Adrenal gland (tissue), 12 donors: ENCODE data around the gene TAP2. TPM values are rescaled to one million over a fixed set of nuclear protein-coding genes. Genes with fewer than 3 reads are reported as not detected.

Experiments used
- DNase-seq, 7 donors: peaks; one replicate each; pipeline ENCODE4 v3.0.0-alpha.2; 2019 to 2020
- H3K27ac ChIP-seq, 5 donors: fragments of 200-600 bp; sonication (generic) in 4 of 5; 1 replicate in 3 of 5; 2 replicates in 2 of 5; pipeline versions ENCODE4 v1.5.1 to v1.8.0; 2016 to 2020; ENCODE audit warnings: mild to moderate bottlenecking in 1 of 5
- H3K27me3 ChIP-seq: fragments of 200-600 bp; 2 replicates; pipeline ENCODE4 v1.8.0; 2021
- H3K36me3 ChIP-seq, 2 donors: fragments of 200-600 bp; replicated peaks in 1 of 2; 1 replicate in 1 of 2; 2 replicates in 1 of 2; pipeline versions ENCODE4 v1.5.1 to v1.8.0; 2018 to 2022
- H3K4me1 ChIP-seq, 2 donors: fragments of 200-600 bp; replicated peaks in 1 of 2; 1 replicate in 1 of 2; 2 replicates in 1 of 2; pipeline versions ENCODE4 v1.5.1 to v1.8.0; 2018 to 2021
- H3K4me3 ChIP-seq, 4 donors: fragments of 200-600 bp; sonication (generic) in 3 of 4; one replicate each; pipeline ENCODE4 v1.5.1; 2016 to 2018
- H3K9me3 ChIP-seq, 3 donors: fragments of 200-600 bp; sonication (generic) in 1 of 3; replicated peaks in 1 of 3; 1 replicate in 2 of 3; 2 replicates in 1 of 3; pipeline versions ENCODE4 v1.5.1 to v1.8.0; 2016 to 2021
- POLR2A ChIP-seq, 2 donors: fragments of 450-650 bp; IDR thresholded peaks; one replicate each; pipeline ENCODE4 v1.6.1; 2017; ENCODE audit warnings: antibody characterized with exemption in 2 of 2, mild to moderate bottlenecking in 2 of 2, moderate library complexity in 1 of 2
- WGBS, 4 donors: extraction: QIAGEN DNeasy Blood & Tissue Kit in 2 of 4; methylation state at CpG; one replicate each; pipeline versions ENCODE4 v1.1.5 to v1.1.7; 2013 to 2017; 5-methylcytosine and 5-hydroxymethylcytosine counted together
- intact Hi-C, 2 donors: fragments of 100-400 bp; cut with DNase I; formaldehyde crosslinking; loops; one replicate each; pipeline versions ENCODE4 v1.14.1 to v1.15.0; 2022 to 2023
- polyA plus RNA-seq, 3 donors: library from polyadenylated mRNA; stranded (reverse); fragments of 200-250 nt in 2 of 3; fragments of 350-450 nt in 1 of 3; fragmentation: Illumina TruSeq in 1 of 3; extraction: RNeasy Lipid Tissue Mini Kit (QIAGEN cat#74804) in 1 of 3; gene quantifications; one replicate each; pipeline ENCODE4 v1.2.3, GENCODE V29; 2013 to 2014
- total RNA-seq, 9 donors: library from RNA; depleted of rRNA in 4 of 9; stranded (reverse); fragments of >200 nt in 4 of 9; fragments of 120-200 nt in 1 of 9; fragmentation: NEBNext Ultra II Directional in 1 of 9; extraction: Animal tissue kit (Norgen Biotek cat#: 25700) in 1 of 9; gene quantifications; one replicate each; pipeline versions ENCODE4 v1.1.0 to v1.2.4, GENCODE V29; 2013 to 2023
- TF ChIP-seq, protein P1 (sequence below), 6 experiments: fragments of 450-650 bp in 4 of 6; fragments of 200-600 bp in 2 of 6; sonication (generic) in 1 of 6; IDR thresholded peaks; 1 replicate in 5 of 6; 2 replicates in 1 of 6; pipeline versions ENCODE4 v1.5.1 to v1.8.0; 2016 to 2021; ENCODE audit warnings: antibody characterized with exemption in 6 of 6, mild to moderate bottlenecking in 2 of 6, moderate library complexity in 1 of 6
- donor health status: healthy with polysubstance abuse.
- donor health status: Bipolar disorder and iron deficiency.
- donor health status: DM: yes; HTN: yes; CAD: no.
- donor health status: DM: no; HTN: no; CAD: no.
- donor health status: DM: no; HTN: no; CAD: no.
- donor health status: DM: yes; HTN: yes; CAD: no.

TAP2 gene
- total and polyA plus RNA-seq, 12 donors, result 4.8 to 48.0 (median 21.0) TPM

DNA sequence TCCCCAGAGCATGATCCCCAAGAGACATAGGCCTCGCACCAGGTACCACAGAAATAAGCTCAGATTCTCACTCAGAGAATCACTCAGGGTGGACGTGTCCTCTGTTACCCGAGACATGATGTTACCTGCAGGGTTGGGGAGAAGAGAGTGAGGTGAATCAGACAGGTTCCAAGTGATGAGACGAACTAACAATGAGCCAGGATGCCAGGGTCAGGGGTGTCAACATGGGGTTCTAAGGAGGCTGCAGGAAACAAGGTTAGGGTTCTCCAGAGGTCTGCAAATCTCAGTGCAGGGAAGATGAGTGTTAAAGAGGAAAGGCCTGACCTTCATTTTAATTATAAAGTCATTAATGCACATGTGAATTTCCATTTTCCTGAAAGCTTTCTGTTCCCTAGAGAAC, 12.5 kb upstream of the TAP2 start:
- TF ChIP-seq, protein P1, sequence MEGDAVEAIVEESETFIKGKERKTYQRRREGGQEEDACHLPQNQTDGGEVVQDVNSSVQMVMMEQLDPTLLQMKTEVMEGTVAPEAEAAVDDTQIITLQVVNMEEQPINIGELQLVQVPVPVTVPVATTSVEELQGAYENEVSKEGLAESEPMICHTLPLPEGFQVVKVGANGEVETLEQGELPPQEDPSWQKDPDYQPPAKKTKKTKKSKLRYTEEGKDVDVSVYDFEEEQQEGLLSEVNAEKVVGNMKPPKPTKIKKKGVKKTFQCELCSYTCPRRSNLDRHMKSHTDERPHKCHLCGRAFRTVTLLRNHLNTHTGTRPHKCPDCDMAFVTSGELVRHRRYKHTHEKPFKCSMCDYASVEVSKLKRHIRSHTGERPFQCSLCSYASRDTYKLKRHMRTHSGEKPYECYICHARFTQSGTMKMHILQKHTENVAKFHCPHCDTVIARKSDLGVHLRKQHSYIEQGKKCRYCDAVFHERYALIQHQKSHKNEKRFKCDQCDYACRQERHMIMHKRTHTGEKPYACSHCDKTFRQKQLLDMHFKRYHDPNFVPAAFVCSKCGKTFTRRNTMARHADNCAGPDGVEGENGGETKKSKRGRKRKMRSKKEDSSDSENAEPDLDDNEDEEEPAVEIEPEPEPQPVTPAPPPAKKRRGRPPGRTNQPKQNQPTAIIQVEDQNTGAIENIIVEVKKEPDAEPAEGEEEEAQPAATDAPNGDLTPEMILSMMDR (IDR thresholded peaks at IDR 0.05), result no peak
- no peak for TF ChIP-seq POLR2A (IDR thresholded peaks at IDR 0.05)
- Histone ChIP-seq H3K27ac (no peak overlapping the region), H3K4me1 (peaks cover 14 to 23% of the 10 kb centered on the region in 2 donors)

DNA sequence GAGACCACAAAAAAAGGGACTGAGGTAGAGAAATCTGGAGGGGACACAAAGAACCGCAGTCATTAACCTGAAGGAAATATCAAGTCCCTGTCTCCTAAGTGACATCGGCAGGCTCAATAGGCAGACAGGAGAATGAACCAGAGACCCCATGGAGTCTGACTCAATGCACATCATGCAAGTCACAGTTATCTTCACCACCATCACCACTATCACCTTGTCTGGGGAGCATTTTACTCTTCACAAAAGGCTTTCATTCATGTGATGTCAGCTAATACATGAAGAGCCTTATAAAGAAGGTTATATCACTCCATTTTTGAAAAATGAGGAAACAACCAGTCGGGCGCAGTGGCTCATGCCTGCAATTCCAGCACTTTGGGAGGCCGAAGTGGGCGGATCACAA, 10.6 kb upstream of the TAP2 start:
- peaks cover 0 to 66% of the 10 kb centered on the region in 2 donors for H3K36me3 ChIP-seq
- 75 to 78% (median 77%) methylated on average over 6 of the region's 6 CpGs for WGBS, 4 donors
- intact Hi-C loops, result no loop called here
- H3K27ac ChIP-seq, result no peak overlapping the region
- H3K27me3 ChIP-seq, result no peaks in the 10 kb centered on the region
- DNase-seq, result no peak
- TF ChIP-seq, protein P1 (IDR thresholded peaks at IDR 0.05), result no peak
- no peak for TF ChIP-seq POLR2A (IDR thresholded peaks at IDR 0.05)
- no peak overlapping the region for H3K4me3 ChIP-seq
- no peaks in the 10 kb centered on the region for H3K9me3 ChIP-seq
- H3K4me1 ChIP-seq, result peaks cover 11 to 20% of the 10 kb centered on the region in 2 donors

More for the DNA sequence above, 12.5 kb upstream of the TAP2 start:
- Histone ChIP-seq H3K4me3 (no peak overlapping the region), H3K27me3 (no peaks in the 10 kb centered on the region), H3K36me3 (peaks cover 0 to 56% of the 10 kb centered on the region in 2 donors), H3K9me3 (no peaks in the 10 kb centered on the region)
- no peak for DNase-seq
- intact Hi-C loops, result no loop called here
- 88 to 96% (median 92%) methylated on average over 4 of the region's 4 CpGs for WGBS, 4 donors

DNA sequence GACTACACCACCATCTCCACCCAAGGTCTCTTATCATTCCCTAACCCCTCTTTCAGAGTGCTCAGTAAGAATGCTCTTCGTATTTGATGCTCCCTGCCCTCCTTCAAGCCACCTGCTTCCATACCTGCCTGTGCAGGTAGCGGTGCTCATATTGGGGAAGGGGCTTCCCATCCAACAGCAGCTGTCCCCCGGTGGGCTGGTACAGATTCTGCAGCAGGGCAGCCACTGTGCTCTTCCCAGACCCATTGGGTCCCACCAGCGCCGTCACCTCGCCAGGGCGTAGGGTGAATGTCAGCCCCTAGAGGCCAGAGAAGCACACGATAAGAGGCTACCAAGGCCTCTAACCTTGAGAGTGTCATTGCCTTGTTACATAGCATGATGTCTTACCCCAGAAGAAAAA, 9.3 kb upstream of the TAP2 start:
- TF ChIP-seq POLR2A (IDR thresholded peaks at IDR 0.05), result no peak
- WGBS, 4 donors, result 78 to 92% (median 87%) methylated on average over 4 to 8 of the region's 8 CpGs
- intact Hi-C loops, result no loop called here
- H3K27ac ChIP-seq, result no peak overlapping the region
- H3K4me3 ChIP-seq, result no peak overlapping the region
- H3K36me3 ChIP-seq, result peaks cover 0 to 66% of the 10 kb centered on the region in 2 donors
- H3K27me3 ChIP-seq, result no peaks in the 10 kb centered on the region
- DNase-seq, result no peak
- H3K4me1 ChIP-seq, result peaks cover 17 to 26% of the 10 kb centered on the region in 2 donors
- H3K9me3 ChIP-seq, result no peaks in the 10 kb centered on the region

DNA sequence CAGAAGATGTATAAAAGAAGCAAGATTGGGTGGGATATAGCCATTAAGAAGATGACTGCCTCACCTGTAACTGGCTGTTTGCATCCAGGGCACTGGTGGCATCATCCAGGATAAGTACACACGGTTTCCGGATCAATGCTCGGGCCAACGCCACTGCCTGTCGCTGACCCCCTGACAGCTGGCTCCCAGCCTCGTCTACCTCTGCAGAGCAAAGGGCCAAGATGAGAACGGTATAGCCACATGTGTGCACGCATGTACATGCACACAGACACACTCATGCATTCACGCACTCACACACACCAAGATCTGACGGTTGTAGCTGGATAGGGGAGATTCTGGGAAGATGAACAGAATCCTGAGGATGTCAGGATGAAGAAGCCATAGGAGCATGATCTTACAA, 8.5 kb upstream of the TAP2 start:
- no peak for TF ChIP-seq POLR2A (IDR thresholded peaks at IDR 0.05)
- TF ChIP-seq, protein P1 (IDR thresholded peaks at IDR 0.05), result no peak
- Histone ChIP-seq H3K27me3 (no peaks in the 10 kb centered on the region), H3K36me3 (peaks cover 0 to 73% of the 10 kb centered on the region in 2 donors), H3K4me3 (no peak overlapping the region), H3K4me1 (peaks cover 9 to 29% of the 10 kb centered on the region in 2 donors), H3K27ac (no peak overlapping the region), H3K9me3 (no peaks in the 10 kb centered on the region)
- intact Hi-C loops, result no loop called here
- DNase-seq, result no peak
- 86 to 92% (median 91%) methylated on average over 8 to 10 of the region's 10 CpGs for WGBS, 4 donors

DNA sequence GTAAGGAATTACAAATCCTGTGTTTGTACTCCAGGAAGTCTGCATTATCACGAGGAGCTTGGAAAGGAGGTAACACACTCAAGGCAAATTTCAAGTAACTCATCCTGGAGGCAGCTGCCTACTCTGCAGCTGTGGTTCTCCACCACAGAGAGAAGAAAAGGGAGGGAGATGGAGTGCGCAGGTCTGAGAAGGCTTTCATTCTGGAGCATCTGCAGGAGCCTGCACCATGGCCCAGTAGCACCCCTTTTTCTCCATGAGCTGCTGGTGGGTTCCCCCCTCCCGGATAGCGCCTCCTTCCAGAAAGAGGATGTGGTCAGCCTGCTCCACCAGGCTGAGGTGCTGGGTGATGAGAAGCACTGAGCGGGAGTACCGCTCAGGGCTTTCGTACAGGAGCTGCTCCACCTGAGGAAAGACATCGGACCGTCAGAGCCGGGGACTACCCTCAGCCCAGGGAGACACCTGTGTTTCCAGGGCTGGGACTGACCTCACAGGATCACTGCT, 6.9 kb upstream of the TAP2 start:
- Histone ChIP-seq H3K36me3 (peaks cover 0 to 74% of the 10 kb centered on the region in 2 donors), H3K9me3 (no peaks in the 10 kb centered on the region), H3K27ac (peak overlapping the region in 2 of 5 donors; percentile 95 to 98), H3K4me1 (peaks cover 6 to 25% of the 10 kb centered on the region in 2 donors), H3K4me3 (peak overlapping the region in 1 of 4 donors; percentile 79), H3K27me3 (no peaks in the 10 kb centered on the region)
- DNase-seq, result peak in 2 of 7 donors; percentile 22 to 33
- WGBS, 4 donors, result 65 to 72% (median 69%) methylated on average over 6 to 10 of the region's 10 CpGs
- TF ChIP-seq, protein P1 (IDR thresholded peaks at IDR 0.05), result no peak
- no peak for TF ChIP-seq POLR2A (IDR thresholded peaks at IDR 0.05)
- intact Hi-C loops, result no loop called here
